HG03342 (cell line): ENCODE results near the gene UNC5A.

Experiments used
- ATAC-seq: cut with Tn5 transposase; IDR thresholded peaks from one replicate; pipeline ENCODE4 v1.9.1; 2021; ENCODE audit warnings: mild to moderate bottlenecking, moderate library complexity; ENCODE audit not compliant: unreplicated experiment

UNC5A gene

DNA sequence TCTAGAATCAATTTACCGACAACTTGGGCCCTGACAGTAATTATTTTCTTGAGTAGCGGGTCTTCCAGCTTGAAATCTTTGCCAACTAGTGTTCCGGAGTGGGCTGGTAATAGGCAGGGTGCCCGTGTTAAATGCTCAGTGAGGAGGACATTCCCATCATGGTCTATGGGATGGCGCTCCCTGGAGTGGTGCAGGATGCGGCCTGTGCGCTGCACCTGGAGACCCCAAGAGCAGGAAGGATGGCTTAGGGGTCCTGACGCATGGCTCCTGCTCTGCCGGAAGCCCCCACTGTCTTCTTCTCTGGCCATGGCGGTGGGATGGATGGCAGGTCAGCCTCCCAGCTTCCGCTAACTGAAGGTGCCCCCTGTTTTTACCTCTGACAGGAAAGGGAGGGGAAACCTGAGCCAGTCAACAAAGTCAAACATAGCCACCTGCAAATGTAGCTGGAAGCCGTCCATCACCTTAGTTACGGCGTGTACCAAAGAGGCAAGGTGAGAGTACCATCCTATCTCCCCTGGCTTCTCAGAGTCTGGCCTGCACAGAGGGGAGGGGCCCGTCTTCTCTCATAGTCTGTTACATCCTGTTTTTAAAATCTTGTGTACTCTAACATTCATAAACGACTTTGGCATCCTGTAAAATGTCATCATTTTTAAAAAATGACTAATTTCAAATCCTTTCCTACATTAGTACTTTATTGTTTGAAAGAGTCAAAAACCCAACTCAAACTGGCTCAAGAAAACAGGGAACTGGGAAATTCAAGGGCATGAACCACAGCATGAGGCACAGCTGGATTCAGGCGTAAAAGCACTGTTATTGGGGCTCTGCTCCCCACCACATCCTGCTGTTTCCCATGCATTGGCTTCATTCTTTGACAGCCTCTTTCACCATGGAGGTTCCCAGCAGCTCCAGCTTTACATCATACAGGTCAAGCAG lies 28.5 kb upstream of the UNC5A start:
- ATAC-seq = no peak

DNA sequence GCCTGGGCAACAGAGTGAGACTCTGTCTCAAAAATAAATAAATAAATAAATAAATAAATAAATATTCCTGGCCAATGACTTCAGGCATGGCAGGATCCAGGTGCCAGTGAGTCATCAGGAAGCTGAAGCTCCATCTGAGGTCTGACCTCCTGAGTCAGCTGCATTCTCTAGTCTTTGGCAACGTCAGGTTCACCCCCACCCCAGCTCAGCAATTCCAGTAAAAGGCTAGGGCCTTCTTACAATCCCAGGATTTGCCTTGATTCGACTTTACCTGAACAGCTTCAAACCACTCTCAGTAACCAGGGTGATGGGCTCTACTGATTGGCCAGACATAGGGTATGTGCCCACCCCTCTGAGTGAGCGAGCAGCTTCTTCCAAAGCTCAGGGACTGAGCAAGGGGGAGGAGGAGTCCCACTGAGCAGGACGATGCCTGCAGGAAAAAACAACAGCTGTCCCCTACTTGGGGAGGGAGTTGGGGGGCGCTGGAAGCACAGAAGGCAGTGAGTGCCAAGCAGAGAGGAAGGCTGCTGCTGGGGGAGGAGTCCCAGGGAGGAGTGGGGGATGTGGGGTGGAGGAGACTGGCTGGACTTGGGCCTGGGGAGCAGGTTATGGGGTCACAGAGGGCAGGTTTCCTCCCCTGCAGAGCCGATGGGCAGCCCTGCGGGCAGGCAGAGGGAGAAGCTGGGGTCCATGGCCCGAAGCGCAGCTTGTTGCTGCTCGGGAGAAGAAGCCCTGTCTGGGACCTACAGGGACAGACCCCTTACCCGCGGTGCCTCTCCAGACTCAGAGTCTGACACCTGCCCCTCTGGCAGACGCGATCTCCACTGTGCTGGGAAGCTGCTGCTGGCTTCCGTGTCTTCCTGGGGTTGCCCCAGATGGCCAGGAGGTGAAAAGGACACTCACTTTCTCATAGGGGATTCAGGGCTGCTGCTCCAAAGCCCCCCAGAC lies 25.9 kb upstream of the UNC5A start:
- no peak for ATAC-seq

DNA sequence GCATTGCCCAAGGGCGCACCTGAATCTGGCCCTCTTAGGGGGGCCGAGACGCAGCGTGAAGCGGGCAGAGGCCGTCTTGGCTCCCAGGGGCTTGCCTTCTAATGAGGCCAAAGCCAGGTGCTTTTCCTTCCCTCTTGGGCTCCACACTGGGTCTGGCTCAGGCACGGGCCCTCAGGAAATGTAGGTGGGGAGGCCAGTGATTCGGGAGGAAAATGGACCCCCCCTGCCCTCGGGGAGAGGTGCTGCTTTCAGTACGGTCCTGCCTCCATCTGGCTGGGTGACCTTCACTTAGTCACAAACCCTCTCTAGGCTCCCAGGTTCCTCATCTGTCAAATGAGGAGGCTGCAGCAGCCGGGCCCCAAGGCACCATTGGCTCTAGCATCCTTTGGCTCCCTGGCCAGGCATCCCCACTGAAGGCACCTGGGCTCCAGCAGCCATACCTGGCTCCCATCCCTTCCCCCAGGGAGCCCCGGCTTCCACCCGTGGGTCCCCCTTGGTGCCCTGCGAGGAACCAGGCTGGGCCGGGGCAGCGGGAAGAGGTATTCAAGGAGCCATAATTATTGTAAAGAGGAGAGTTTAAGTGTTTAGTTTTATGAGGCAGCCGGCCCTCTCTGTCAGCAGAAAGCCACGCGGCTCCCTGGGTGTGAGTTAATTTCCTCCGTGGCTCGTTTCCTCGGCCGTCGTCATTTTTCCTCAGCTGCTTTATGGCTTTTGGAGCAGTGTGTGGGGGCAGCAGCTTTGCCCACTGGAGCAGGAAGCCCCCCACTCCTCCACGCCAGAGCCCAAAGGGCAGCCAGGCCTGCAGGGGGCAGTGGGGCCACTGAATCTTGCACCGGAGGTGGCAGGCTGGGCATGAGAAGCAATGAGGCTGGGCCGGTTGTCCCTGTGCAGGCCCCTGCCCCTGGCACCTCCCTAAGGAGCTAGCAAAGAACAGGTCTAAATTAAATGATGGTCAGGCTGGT lies 24.9 kb upstream of the UNC5A start:
- no peak for ATAC-seq

DNA sequence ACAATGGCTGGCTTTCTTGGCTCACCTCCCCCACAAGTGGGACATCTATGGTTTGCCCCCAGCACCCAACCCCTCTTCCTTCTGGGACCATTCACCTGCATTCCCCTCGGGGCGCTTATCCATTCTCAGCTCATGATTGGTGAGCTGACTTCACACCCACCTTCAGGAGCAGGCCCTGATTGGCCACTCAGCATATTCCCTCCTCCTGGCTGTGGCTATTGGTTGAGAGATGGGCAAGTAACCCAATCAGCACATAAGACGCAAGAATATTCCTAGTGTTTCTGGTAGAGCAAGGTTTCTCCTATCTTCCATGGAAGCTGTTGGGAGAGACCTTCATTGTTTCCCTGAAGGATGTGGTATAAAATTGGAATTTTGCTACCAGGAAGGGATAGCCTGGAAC lies 22.7 kb upstream of the UNC5A start:
- no peak for ATAC-seq

DNA sequence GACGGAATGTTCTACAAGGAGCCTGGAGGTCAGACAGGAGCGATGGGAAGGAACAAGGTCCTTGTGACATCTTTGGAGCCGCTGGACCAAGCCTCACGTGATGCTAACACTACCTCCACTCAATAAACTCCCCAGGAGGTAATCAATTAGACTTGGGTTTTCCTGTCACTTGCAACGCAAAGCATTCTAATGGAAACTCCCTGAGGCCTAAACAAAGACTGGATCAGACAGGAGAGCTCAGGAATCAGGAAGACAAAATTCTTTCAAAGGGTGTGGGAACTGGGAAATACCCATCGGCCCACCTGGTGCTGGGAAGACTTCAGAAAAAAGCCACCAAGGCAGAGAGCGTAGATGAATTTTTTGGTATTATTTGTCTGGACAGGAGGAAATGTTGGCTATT lies 22.3 kb upstream of the UNC5A start:
- ATAC-seq = no peak

DNA sequence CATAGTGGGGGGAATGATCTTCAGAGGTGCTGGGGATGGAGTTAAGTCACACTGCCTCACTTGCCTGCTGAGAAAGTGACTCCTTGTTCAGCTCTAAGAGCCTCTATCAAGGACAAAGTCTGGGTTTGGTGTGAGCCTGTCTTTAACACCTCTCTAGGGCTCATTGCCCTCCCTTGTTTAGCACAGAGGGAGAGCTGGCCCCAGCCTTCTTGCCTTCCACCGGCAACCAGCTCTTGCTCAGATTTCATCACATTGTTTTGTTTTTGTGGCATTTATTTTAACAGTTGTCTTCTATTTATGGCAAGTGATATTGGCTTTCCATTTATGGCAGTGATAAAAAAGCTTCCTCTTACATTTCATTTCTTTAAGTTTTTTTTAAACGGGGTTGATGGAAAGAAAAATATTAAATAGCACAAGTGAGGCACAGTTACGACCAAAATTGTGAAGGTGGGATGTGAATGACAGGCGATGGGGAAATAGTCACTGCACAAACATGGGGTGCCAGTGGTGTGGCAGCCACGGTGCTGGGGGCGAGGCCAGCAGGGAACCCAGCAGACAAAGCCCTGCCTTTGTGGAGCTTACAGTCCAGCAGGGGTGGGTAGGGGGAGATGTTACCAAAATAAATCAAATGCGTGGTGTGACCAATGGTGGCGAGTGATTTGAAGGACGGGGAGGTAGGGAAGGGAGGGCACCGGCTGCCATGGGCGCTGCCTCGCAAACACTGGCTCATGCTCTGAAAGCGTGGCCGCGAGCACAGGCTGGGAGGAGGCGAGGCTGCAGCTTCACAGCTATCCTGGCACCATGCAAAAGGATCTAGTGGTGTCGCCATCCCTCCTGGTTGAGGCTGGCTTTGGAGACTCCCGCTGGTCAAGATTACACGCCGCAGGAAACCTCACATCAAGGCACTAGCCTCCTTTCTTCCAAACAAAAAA lies 21.2 kb upstream of the UNC5A start:
- no peak for ATAC-seq

DNA sequence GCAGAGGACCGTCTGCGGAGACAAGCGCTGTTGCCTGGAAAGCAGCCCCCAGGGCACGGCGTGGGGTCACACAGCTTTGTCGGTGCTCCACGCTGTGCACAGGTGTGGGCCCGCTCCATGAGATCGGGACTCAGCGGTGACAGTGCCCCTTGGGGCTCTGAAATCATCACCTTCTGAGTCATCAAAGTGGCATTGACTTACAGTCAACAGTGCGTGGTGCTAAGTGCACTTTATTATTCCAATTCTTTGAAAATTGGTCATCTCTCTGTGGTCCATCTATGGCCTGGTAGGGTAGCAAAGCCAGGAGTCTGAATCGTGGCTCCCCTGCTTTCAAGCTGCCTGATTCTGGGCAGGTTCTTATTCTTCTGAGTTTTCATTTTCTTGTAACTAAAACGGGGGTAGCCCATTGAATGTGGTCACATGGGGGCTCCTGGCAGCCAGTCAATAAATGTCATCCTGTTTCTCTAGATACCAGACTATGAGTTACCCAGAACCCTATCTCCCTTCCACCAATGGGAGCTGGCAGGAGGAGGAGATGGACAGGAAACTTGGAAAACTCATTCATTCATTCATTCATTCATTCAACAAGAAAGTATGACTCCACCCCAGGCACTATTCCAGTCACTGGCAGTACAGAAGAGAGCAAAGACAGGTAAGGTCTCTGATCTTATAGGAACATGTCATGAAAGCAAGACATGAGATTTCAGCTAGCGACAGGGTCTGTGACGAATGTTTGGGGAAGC lies 20.3 kb upstream of the UNC5A start:
- no peak for ATAC-seq

DNA sequence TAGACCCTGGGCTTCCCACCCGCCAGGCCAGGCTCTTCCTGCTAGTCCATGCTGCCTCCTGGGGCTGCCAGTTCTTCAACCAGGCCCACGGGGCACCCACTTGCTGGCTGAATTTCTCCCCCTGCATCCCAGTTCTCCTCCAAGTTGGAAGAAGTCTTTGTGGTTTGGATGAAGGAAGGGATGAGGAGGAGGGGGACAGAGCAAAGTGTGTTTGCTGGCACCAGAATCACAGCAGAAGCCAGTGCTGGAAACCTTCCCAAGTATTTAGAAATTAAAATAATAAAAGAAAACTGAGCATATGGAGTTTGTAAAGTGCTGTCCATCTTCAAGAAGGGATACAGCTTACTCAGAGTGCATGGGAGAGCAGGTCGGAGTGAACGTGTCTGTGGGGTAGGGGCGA lies 19.4 kb upstream of the UNC5A start:
- ATAC-seq = no peak

DNA sequence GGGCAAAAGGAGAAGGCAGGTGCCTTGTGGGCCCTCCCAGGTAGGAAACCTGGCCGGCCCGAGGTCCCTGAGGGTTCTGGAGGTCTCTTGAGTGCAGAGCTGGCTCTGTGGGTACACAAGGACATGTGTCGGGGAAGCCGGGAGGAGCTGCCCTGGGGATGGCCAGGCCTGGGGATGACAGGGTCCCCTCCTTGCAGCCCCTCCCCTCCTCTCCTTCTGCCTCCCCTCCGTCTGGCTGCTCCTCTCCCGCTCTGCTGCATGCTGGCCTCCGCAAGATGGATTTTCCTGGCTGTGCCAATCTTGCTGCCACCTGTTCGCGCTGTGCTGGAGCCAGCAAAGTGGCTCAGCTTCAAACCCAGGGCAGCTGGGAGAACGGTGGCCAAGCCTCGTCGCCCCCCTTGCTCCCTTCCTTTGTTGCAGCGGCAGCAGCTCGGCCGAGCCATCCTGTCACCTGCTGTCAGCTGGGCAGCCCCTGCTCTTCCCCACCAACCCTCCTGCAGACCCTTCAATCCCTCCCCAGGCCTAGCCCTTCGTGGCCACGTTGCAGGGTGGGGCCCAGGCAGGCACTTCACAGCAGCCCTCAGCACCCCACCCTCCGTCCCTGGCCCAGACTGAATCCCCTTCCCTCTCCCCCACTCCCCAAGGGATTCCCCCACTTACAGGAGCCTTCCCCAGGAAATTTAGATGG lies 17.6 kb upstream of the UNC5A start:
- no peak for ATAC-seq

DNA sequence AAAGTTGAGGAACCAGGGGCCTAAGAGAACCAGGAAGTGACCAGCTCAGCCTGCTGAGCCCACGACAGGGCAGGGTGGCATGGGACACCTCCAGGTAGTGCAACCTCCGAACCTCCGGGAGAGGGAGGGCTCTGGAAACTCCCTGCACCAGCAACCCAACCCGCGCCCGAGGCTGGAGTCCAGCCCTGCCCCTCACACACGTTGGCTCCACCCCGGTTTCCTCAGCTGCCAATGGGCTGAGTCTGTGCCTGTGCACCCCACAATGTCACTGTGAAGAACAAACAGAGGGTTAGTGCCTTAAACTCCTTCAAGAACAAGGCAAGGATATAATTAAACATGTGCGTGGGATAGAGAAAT lies 17.0 kb upstream of the UNC5A start:
- no peak for ATAC-seq

DNA sequence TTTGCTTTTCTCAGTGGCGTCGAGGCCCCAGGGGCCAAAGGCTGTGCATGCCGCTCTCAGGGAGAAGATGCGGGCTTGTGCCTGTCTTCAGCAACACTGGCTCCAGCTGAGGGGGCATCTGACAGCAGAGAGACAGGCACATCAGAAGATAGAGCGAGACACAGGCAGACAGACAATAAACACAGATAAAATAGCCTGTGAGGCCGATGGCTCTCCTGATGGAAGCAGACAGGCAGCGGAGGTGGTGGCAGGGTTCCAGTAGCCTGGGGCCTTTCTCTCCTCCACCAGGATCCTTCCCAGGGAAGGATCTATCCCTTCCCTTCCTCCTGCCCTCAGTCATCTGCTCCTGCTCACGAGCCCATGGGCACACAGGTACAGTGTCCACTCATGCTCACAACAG lies 16.6 kb upstream of the UNC5A start:
- no peak for ATAC-seq

DNA sequence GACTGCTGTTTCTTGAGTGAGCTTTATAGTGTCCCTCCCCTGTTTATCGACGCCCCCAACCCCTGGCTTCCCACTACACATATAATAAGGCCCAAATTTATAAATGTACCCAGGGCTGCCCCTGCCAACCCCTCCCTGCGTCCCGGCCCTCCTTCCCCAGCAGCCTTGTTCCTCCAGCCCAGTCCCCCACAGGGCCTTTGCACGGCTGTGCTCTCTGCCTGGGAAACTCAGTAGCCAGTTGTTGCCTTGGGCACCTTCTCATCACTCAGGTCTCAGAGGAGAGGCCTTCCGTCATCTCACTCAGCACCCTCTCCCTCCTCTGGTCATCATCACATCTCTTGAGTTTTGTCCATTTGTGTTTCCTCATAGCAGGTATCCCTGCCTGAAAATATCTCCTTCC lies 15.8 kb upstream of the UNC5A start:
- ATAC-seq = no peak

DNA sequence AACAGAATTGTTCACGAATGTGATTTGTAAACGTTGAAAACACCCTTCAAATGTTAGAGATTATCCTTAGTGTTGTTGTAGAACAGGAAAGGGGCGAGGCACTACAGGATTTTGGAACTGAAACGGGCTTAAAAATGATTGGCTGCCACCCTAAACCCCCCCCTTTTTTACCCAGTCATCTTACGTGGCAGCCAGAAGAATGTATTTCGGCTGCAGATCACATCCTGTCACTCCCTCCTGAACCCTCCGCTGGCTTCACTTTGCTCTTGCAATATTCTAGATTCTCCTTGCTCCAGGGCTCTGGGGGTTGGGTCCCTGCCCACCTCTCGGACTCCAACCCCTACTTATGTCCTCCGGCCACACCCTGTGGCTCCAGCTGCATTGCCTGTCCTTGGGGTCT lies 13.9 kb upstream of the UNC5A start:
- no peak for ATAC-seq

DNA sequence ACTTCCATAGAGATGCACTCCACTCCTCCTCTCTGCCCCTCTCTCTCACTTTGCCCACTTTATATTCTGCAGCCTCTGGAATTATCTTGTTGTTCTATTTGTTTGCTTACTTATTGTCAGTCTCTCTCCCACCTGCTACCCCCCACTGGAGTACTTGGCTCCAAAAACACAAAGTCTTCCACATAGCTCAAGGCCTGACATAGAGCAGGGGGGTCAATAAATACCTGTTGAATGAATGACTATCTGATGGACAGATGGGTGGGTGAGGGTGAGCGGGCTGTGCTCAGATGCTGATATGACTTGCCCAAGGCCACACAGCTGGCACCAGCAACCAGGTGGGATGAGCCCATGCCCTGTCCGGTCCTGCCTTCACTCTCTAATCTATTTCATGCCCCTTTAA lies 13.4 kb upstream of the UNC5A start:
- no peak for ATAC-seq

DNA sequence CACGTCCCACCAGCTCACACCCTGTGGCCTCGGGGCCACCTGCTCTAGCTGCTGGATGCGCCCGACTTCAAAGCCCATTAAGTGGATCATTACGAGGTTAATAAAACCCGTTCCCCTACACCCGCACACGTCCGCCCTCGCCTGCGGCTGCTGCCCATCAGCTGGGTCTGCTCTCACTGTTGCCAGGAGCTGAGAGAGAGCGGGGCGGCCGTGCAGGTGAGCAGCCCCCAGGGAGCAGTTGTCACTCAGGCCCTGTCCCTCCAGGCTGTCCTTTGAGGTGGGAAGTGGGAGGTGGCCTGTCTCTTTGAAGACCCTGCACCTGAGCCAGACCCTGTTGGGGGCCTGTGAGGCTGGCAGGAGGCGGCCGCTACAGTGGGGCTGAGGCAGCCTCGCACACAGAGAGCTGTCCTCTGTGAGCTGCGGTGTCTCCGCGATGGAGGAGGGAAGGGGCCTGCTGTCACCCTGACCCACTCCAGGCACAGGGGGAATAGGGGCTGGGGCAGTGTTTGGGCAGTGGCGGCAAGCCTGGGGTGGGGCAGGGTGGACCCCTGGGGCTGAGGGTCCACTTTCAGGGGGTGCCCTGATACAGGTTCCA lies 12.8 kb upstream of the UNC5A start:
- no peak for ATAC-seq

DNA sequence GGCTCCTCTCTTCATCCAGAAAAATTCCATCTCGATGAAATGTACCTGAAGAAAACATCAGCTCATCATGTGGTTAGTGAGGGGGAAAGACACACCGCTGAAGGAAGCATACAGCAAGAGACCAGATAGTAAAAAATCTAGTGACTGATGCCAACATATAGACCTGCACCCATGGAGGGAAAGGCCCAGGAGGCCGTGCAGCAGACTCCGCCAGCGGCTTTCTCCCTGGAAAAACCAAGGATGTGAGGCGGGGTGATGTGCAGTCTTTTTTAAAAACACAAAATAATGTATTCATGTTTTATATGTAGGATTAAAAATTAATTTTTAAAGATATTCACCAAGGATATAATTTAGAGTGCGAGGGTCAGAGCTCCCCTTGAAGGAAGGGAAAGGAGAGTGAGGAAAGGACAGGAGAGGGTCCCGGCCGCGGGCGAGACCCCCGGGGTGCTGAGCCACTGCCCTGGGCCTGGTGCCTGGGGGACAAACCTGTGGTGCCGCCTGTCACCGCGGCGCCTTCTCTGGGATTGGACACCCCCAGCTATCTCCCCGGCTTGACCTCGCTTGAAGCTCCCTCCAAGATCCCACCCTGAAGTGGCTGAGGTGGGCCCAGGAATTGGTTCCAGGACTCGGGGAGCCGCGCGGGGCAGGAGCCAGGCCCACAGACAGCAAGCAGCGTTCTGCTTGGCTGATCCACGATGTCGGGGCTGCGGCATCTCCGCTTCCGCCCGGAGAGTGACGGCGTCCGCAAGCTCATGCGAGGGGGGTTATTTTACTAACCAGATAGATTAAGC lies 12.1 kb upstream of the UNC5A start:
- no peak for ATAC-seq

DNA sequence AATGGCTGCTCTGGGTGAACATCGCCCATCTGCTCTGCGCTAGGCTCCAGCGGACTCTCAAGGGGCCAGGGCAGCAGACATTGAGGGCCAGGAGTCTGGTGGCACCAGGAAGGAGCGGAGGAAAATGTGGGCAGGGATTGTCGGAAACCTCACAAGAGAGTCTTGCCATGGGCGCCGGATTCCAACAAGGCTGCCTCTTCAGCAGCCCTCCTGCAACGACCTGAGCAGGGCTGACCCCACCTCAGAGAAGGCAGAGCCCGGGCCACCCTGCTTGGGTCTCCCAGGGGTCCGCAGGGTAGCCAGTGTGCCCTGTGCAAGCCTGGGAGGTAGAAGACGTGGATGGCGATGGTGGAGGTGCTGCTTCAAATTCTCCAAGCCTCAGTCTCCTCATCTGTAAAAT lies 11.4 kb upstream of the UNC5A start:
- no peak for ATAC-seq
